ENCODE results near the gene MGAT4B. TPM values are rescaled to one million over a fixed set of nuclear protein-coding genes. Genes with fewer than 3 reads are reported as not detected.
"Not testable (repeated sequence)": the region's sequence is repeated elsewhere in the genome, so short reads cannot be mapped to it uniquely, and the experiment has no call there.

Gene MGAT4B
- total RNA-seq, 2 experiments from 2014 or later: 57.7 to 59.9 TPM

- peak overlapping the region; percentile 59 for H3K4me3 Mint-ChIP-seq
- peaks cover 4% of the 10 kb centered on the region for H3K36me3 Mint-ChIP-seq (ENCODE audit: low read depth)
- no peaks in the 10 kb centered on the region for H3K9me3 Mint-ChIP-seq
- no peak overlapping the region for H3K27ac Mint-ChIP-seq
- intact Hi-C loops (cut with micrococcal nuclease): loop anchor here (1.0 to 2.0 kb wide), 4 partner anchors 33 to 118 kb away; partner anchors contain the start of genes CANX and MAML1
- CTCF ChIA-PET: interaction anchor here (0.6 to 2.6 kb wide), 10 partner anchors 19 to 312 kb away, joined by 3 to 16 read pairs (median 3); partner anchors contain the start of gene SQSTM1
- H3K4me1 Mint-ChIP-seq (ENCODE audit: low read depth): peaks cover 23% of the 10 kb centered on the region
- peak; percentile 73 for DNase-seq
- H3K27me3 Mint-ChIP-seq (ENCODE audit: low read depth): no peaks in the 10 kb centered on the region
These were observed 10.5 kb downstream of the MGAT4B start for GRCh38 chr5:179795863-179796833.

GRCh38 chr5:179795049-179795862 lies 11.4 kb downstream of the MGAT4B start:
- Mint-ChIP-seq H3K4me3 (peak overlapping the region; percentile 64), H3K27ac (no peak overlapping the region), H3K4me1 (ENCODE audit: low read depth) (peaks cover 23% of the 10 kb centered on the region), H3K36me3 (ENCODE audit: low read depth) (peaks cover 4% of the 10 kb centered on the region), H3K9me3 (no peaks in the 10 kb centered on the region), H3K27me3 (ENCODE audit: low read depth) (no peaks in the 10 kb centered on the region)
- CTCF ChIA-PET: interaction anchor here (0.6 to 2.6 kb wide), 7 partner anchors 28 to 312 kb away, joined by 3 to 16 read pairs (median 4); no protein-coding TSS in a partner anchor
- no peak for DNase-seq
- intact Hi-C loops (cut with micrococcal nuclease): no loop called here

GRCh38 chr5:179794575-179794974 lies 12.1 kb downstream of the MGAT4B start:
- Mint-ChIP-seq H3K4me1 (ENCODE audit: low read depth) (peaks cover 23% of the 10 kb centered on the region), H3K36me3 (ENCODE audit: low read depth) (peaks cover 2% of the 10 kb centered on the region), H3K4me3 (peak overlapping the region; percentile 64), H3K27ac (no peak overlapping the region), H3K9me3 (no peaks in the 10 kb centered on the region), H3K27me3 (ENCODE audit: low read depth) (no peaks in the 10 kb centered on the region)
- CTCF ChIA-PET: interaction anchor here (0.7 to 2.0 kb wide), 5 partner anchors 27 to 39 kb away, joined by 3 to 9 read pairs (median 4); no protein-coding TSS in a partner anchor
- DNase-seq: no peak
- intact Hi-C loops (cut with micrococcal nuclease): no loop called here

- H3K4me3 Mint-ChIP-seq: no peak overlapping the region
- H3K9me3 Mint-ChIP-seq: peaks cover 1% of the 10 kb centered on the region
- H3K36me3 Mint-ChIP-seq (ENCODE audit: low read depth): peaks cover 2% of the 10 kb centered on the region
- CTCF ChIA-PET: interaction anchor here (1.1 to 2.0 kb wide), 4 partner anchors 27 to 33 kb away, joined by 3 to 9 read pairs (median 4); no protein-coding TSS in a partner anchor
- no peaks in the 10 kb centered on the region for H3K27me3 Mint-ChIP-seq (ENCODE audit: low read depth)
- DNase-seq: no peak
- intact Hi-C loops (cut with micrococcal nuclease): no loop called here
- H3K4me1 Mint-ChIP-seq (ENCODE audit: low read depth): peaks cover 23% of the 10 kb centered on the region
- no peak overlapping the region for H3K27ac Mint-ChIP-seq
These were observed 12.5 kb downstream of the MGAT4B start for GRCh38 chr5:179794171-179794570.

- Mint-ChIP-seq H3K9me3 (peaks cover 1% of the 10 kb centered on the region), H3K4me3 (peak within 1 kb of the TSS; percentile 64), H3K27ac (no peak within 1 kb of the TSS), H3K4me1 (ENCODE audit: low read depth) (peaks cover 23% of the 10 kb centered on the region), H3K27me3 (ENCODE audit: low read depth) (no peaks in the 10 kb centered on the region), H3K36me3 (ENCODE audit: low read depth) (peaks cover 2% of the 10 kb centered on the region)
- intact Hi-C loops (cut with micrococcal nuclease): no loop called here
- peak; percentile 52 for DNase-seq
- CTCF ChIA-PET: interaction anchor here (0.6 to 2.6 kb wide), 6 partner anchors 8 to 296 kb away, joined by 3 to 11 read pairs (median 4); no protein-coding TSS in a partner anchor
These were observed 13.1 kb downstream of the MGAT4B start, which contains the start of gene LTC4S for GRCh38 chr5:179793468-179794139. TSS of gene LTC4S (plus strand) at chr5:179793986. CDS start at chr5:179794081, 95 bp downstream.

GRCh38 chr5:179792612-179793467 lies 13.8 kb downstream of the MGAT4B start:
- Mint-ChIP-seq H3K4me3 (no peak overlapping the region), H3K36me3 (ENCODE audit: low read depth) (peaks cover 2% of the 10 kb centered on the region), H3K9me3 (peaks cover 1% of the 10 kb centered on the region), H3K27ac (no peak overlapping the region), H3K27me3 (ENCODE audit: low read depth) (no peaks in the 10 kb centered on the region), H3K4me1 (ENCODE audit: low read depth) (peaks cover 23% of the 10 kb centered on the region)
- CTCF ChIA-PET: interaction anchor here (0.6 to 2.6 kb wide), 4 partner anchors 9 to 297 kb away, joined by 3 to 11 read pairs (median 6); no protein-coding TSS in a partner anchor
- no peak for DNase-seq
- intact Hi-C loops (cut with micrococcal nuclease): no loop called here

GRCh38 chr5:179791881-179792611 lies 14.6 kb downstream of the MGAT4B start:
- Mint-ChIP-seq H3K27ac (no peak overlapping the region), H3K36me3 (ENCODE audit: low read depth) (peaks cover 2% of the 10 kb centered on the region), H3K4me1 (ENCODE audit: low read depth) (peaks cover 23% of the 10 kb centered on the region), H3K27me3 (ENCODE audit: low read depth) (no peaks in the 10 kb centered on the region), H3K4me3 (no peak overlapping the region), H3K9me3 (peaks cover 1% of the 10 kb centered on the region)
- CTCF ChIA-PET: interaction anchor here (0.7 to 2.6 kb wide), 2 partner anchors 10 to 221 kb away, joined by 3 to 11 read pairs; no protein-coding TSS in a partner anchor
- intact Hi-C loops (cut with micrococcal nuclease): no loop called here
- no peak for DNase-seq

- H3K4me3 Mint-ChIP-seq; H3K27ac Mint-ChIP-seq; DNase-seq; H3K9me3 Mint-ChIP-seq; H3K36me3 Mint-ChIP-seq (ENCODE audit: low read depth); H3K27me3 Mint-ChIP-seq (ENCODE audit: low read depth); intact Hi-C loops (cut with micrococcal nuclease): not testable (repeated sequence)
- CTCF ChIA-PET: interaction anchor here (0.6 to 2.1 kb wide), 4 partner anchors 12 to 43 kb away, joined by 3 to 5 read pairs (median 4); no protein-coding TSS in a partner anchor
- H3K4me1 Mint-ChIP-seq (ENCODE audit: low read depth): peaks cover 13% of the 10 kb centered on the region
These were observed 17.4 kb downstream of the MGAT4B start for GRCh38 chr5:179789278-179789677.

- Mint-ChIP-seq H3K36me3 (ENCODE audit: low read depth) (peaks cover 2% of the 10 kb centered on the region), H3K4me3 (no peak overlapping the region), H3K4me1 (ENCODE audit: low read depth) (peaks cover 4% of the 10 kb centered on the region), H3K9me3 (peaks cover 1% of the 10 kb centered on the region), H3K27ac (no peak overlapping the region), H3K27me3 (ENCODE audit: low read depth) (no peaks in the 10 kb centered on the region)
- intact Hi-C loops (cut with micrococcal nuclease): no loop called here
- CTCF ChIA-PET: interaction anchor here (0.6 to 2.1 kb wide), 2 partner anchors 13 to 117 kb away, joined by 3 to 5 read pairs; no protein-coding TSS in a partner anchor
- DNase-seq: no peak
These were observed 18.3 kb downstream of the MGAT4B start for GRCh38 chr5:179788193-179788854.

GRCh38 chr5:179786861-179787260 lies 19.8 kb downstream of the MGAT4B start:
- no peak for DNase-seq

More at GRCh38 chr5:179786861-179787260, 19.8 kb downstream of the MGAT4B start:
- intact Hi-C loops (cut with micrococcal nuclease): no loop called here
- CTCF ChIA-PET: interaction anchor here (0.6 kb wide), 1 partner anchor 304 kb away, joined by 3 read pairs; no protein-coding TSS in a partner anchor
- H3K4me1 Mint-ChIP-seq (ENCODE audit: low read depth): no peaks in the 10 kb centered on the region
- H3K27ac Mint-ChIP-seq: no peak overlapping the region
- H3K4me3 Mint-ChIP-seq: no peak overlapping the region
- peaks cover 2% of the 10 kb centered on the region for H3K36me3 Mint-ChIP-seq (ENCODE audit: low read depth)
- no peaks in the 10 kb centered on the region for H3K27me3 Mint-ChIP-seq (ENCODE audit: low read depth)
- H3K9me3 Mint-ChIP-seq: peaks cover 1% of the 10 kb centered on the region
